ENCODE data around the gene BDH1. TPM values are rescaled to one million over a fixed set of nuclear protein-coding genes. Genes with fewer than 3 reads are reported as not detected.
A peak's percentile ranks its signal among the peaks of the same experiment; 100 is the strongest.

BDH1 gene
- polyA plus RNA-seq, 3 donors = 35.6 to 50.6 (median 42.2) TPM

DNA sequence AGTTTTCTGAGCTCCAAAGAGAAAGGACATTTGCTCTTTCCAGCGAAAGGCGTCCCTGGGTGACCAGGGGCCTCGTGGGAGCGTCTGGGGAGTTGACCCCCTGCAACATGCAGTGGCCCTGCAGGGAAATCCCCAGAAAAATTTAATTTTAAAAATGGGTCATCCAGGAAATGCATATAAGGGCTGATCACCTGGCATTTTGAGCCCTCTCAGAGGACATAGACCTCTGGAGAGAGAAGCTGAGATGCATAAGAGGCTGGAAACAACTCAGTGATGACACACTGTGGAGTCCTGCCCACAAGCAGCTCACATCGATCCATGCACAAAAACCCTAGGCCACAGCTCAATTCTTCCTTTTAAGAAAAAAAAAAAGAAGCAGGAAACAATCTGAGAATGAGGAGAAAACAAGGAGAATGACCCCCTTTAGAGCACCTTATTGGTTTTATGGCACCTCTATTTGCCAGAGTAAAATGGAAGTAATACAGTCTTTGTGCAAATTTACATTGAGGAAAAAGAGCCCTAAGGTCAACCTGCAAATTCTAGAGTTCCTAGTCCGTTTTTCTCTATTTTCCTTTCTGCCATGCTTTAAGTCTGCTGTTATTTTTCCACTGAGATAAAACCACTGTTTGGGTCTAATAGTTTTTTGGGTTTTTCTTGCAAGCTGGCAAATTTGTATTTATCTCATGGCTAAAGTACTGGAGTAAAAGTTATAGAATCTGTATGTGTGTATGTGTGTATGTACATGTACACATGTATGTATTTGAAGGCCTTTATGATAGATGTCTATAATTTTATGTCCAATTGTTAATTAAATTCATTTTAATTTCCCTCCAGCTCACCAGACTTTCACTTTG, 6.9 kb upstream of the BDH1 start:
- DNase-seq (ENCODE audit: extremely low read depth in 1 of 11, low read depth in 9 of 11, low spot score in 4 of 11) = no peak

DNA sequence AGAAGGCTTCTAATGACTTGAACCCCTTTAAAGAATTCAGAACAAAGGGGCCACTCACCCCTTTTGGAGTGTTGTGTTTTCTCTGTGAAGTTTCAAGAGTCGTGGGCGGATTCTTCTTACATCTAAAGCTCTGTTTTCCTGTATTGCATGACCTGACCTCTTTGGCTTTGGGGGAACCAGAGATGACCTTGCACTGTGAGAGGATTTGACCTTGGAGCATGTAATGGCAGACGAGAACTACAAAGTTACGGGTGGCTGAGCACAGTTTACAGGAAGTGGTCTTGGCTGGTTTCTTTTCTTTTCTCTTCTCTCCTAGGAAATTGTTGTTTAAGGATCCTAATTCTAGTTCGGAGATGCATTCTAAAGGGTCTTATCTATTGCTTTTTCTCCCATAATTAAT, 6.2 kb upstream of the BDH1 start:
- no peak for DNase-seq (ENCODE audit: extremely low read depth in 1 of 11, low read depth in 9 of 11, low spot score in 4 of 11)

DNA sequence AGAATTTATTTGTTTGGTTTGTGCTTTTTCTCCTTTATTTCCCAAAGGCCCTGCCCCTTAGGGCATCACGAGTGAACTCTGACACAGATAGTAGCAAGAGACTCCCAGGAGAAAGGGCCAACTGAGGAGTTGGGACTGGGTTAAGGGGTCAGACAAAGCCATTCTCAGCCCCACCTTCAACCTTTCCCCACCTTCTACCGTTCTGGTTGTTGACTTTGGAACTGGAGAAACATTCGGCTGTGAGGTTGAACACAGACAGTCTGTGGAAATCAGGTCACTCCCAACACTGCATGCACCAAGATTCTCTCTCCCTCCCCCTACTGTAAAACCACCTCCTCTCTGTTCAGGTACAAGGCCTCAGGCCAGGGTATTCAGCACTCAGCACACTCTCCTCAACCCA, 3.9 kb upstream of the BDH1 start:
- no peak for DNase-seq (ENCODE audit: extremely low read depth in 1 of 11, low read depth in 9 of 11, low spot score in 4 of 11)

DNA sequence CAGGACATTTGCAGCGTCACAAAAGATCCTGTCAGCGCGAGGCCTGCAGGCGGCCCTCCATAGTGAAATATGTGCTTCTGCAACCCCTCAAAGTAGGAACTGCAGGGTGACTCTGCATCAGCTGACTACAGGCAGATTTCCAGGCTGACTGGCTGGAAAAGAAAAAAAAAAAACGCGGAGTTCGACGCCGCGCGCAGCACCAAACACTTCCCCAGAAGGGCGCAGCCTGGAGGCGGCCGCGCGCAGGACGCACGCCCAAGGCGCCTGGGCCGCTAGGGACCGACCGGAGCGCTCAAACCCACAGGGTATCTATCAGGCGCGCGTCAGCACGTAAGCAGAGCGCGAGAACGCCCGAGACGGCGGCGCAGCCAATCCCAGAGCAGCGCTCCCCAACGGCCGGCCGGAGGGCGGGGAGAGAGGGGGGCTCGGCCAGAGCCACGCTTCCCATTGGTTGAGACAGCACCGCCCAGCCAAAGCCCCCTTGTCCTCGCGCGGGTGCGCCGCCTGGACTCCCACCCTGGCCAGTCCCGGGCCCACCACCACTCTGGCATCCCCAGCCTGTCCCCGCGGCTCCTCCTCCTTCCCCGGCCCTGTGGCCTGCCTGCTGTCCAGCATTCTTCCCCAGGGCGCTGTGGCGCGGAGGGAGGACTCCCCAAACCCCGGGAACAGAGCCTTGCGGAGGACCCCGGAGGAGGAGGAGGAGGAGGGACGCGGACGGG, 1.0 kb downstream of the BDH1 start:
- DNase-seq (ENCODE audit: extremely low read depth in 1 of 11, low read depth in 9 of 11, low spot score in 4 of 11) = peak; percentile 85 to 94 (median 93)

DNA sequence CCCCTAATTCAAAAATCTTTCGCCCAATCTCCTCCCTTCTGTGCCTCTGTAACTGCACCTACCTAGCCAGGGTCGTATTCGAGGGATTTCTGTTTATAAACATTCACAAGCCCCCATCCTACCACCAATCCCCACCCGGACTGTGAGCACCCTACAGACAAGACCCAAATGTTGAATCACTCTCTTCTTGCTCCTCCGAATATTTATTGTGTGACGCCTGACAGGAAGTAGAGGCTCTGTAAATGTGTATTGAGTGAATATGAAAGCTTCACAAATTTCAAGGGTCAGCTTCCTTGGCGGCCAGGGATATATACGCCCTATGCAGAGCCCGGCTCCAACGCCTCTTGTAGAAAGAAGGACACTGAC, 1.6 kb downstream of the BDH1 start:
- DNase-seq (ENCODE audit: extremely low read depth in 1 of 11, low read depth in 9 of 11, low spot score in 4 of 11) = no peak

DNA sequence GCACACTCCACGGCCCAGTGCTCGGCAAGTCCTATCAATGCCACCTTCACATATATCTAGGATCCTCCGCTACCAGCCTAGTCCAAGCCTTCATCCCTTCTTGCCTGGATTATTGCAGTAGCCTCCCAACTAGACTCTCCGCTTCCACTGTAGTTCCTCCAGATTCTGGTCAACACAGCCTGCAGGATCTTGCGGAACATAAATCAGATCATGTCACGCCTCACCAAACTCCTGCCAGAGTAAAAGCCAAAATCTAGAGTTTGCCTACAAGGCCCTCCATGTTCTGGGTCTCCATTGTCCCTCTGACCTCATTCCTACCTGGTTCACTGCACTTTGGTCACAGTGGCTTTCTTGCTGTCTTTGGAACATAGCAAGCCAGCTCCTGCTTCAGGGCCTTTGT, 3.6 kb downstream of the BDH1 start:
- DNase-seq (ENCODE audit: extremely low read depth in 1 of 11, low read depth in 9 of 11, low spot score in 4 of 11) = no peak

DNA sequence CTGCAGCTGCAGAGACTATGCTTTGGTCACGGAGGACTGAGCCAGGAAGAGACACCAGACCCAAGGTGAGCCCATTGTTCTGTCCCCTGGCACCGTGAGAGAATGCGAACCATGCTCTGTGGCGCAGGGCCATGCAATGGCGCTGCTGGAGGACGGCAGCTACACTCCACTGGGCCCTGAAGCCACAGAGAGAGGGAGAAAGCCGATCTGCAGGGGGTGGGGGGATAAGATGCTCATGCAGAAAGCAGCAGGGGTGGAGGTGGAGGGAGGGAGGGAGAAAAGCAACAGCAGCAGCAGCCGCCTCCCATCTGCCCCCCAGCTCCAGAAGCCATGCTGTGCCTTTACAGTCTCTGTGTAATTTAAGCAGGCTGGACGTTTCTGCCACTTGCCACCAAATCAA, 5.3 kb downstream of the BDH1 start:
- DNase-seq (ENCODE audit: extremely low read depth in 1 of 11, low read depth in 9 of 11, low spot score in 4 of 11) = no peak

DNA sequence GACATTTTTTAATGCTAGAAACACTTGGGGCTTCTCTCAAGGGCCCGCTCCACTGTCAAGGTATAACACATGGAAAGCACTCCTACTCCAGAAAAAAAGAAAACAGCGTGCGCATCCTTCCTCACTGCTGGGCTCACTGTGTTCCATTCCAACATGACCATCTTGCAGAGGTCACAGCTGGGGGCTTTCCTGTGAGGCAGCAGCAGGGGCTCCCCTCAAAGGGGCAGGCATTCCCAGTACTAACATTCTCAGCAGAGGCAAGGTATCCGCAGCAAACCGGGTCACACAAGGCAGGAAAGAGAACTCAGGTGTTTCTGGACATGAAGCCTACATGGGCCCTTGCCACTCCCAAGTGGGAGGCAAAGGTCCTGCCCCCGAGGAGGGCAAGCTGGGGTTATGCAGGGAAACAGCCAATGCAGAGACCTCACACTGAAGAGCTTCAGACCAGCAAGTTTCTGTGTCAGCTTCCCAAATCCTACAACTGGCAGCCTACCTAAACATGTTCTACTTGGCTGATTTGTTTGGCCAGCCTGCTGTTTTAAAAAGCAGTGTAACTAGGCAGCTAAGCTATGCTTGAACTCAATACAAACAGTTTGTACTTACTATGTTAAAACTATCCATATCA, 6.4 kb downstream of the BDH1 start:
- peak in 1 of 11 donors; percentile 51 for DNase-seq (ENCODE audit: extremely low read depth in 1 of 11, low read depth in 9 of 11, low spot score in 4 of 11)

DNA sequence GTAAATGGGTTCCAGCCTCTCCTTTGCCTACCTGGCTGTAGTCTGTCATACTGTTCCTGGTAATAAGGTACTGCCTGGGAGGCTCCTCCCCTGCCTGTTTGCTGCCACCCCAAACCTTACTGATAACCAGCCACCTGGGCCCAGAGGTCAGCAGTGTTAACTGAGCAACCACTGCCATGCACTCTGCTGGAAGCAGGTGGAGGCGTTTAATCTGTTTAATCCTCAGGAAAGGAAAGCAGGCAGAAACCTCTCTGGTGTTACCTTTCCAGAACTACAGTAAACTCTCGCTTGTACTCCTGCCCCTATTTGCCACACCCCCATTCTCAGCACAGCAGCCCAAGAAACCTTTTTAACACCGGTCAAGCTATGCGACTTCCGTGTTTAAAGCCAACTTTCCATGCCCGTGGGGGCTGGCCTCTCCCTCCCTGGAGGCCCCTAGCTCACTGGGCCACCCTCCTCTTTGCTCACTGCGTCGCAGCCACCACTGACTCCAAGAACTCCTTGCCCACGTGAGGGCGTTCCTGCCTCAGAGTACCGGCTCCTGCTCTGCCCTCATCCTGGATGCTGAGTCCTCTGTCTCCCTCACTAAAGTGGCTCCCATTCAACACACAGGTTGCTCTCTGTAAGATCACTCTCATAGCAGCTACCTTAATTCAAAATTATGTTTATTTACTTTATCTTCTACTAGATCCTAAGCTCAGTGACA, 8.3 kb downstream of the BDH1 start:
- DNase-seq (ENCODE audit: extremely low read depth in 1 of 11, low read depth in 9 of 11, low spot score in 4 of 11) = no peak

DNA sequence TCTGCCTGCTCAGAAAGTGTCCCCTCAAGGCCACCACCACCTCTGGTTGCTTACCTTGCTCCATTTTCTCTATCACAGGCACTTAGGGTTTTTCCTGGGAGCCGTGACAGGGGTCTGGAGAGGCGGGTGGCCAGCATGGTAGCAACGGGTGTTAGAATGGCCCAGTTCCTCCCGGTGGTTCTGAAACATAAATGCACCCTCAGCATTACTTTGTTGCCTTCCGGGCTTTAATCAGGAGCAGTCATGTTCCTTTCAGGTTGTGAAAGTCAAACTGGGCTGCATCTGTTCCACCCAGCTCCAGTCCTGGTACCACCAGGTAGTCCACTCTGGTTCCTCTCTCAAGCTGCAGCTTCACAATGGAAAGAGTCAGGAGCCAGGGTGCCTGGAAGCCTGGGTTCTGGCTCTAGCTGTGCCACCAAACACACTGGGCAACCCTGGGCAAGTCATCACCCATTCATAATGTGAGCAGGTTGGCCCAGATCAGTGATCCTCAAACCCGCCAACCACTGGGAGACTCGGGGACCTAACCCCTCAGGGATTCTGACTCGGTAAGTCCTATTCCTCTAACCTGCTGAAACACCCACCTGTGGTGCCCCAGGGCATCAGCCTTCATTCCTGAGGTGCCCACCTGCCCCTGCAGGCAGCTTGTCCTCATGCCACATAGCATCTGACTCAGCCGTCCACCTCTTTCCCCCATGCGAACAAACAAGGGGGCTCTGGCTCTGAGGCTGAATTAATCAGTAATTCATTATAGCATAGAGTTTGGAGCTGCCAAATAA, 9.3 kb downstream of the BDH1 start:
- DNase-seq (ENCODE audit: extremely low read depth in 1 of 11, low read depth in 9 of 11, low spot score in 4 of 11) = no peak

DNA sequence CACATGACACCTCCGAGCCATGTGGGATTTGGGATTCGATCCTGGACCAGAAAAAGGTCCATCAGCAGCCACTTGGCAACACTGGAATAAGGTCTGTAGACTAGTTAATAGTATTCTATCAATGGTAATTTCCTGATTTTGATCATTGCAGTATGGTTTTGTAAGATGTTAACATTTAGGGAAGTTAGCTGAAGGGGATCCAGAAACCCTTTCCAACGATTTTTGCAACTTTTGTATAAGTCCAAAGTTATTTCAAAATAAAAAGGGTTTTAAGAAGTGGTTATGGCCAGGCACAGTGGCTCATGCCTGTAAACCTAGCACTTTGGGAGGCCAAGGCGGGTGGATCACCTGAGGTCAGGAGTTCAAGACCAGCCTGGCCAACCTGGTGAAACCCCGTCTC, 10.2 kb downstream of the BDH1 start:
- no peak for DNase-seq (ENCODE audit: extremely low read depth in 1 of 11, low read depth in 9 of 11, low spot score in 4 of 11)

DNA sequence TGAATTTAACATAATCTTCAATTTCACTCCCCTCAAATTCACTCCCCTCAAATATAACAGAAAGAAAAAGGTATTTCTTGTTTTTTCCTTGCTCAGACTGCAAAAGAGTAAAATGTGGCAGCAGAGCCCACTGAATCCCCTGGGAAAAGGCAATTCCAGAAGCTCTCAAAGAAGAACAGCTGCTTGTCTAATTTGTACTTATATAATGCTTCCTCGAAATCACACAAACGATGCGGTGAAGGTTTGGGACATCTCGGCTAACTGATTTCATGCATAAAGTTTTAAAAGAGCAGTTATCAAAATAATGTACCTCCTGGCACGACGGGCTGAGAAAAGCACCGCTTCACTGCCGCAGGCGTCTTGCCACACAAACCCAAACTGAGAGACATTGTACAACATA, 10.7 kb downstream of the BDH1 start:
- DNase-seq (ENCODE audit: extremely low read depth in 1 of 11, low read depth in 9 of 11, low spot score in 4 of 11) = no peak

DNA sequence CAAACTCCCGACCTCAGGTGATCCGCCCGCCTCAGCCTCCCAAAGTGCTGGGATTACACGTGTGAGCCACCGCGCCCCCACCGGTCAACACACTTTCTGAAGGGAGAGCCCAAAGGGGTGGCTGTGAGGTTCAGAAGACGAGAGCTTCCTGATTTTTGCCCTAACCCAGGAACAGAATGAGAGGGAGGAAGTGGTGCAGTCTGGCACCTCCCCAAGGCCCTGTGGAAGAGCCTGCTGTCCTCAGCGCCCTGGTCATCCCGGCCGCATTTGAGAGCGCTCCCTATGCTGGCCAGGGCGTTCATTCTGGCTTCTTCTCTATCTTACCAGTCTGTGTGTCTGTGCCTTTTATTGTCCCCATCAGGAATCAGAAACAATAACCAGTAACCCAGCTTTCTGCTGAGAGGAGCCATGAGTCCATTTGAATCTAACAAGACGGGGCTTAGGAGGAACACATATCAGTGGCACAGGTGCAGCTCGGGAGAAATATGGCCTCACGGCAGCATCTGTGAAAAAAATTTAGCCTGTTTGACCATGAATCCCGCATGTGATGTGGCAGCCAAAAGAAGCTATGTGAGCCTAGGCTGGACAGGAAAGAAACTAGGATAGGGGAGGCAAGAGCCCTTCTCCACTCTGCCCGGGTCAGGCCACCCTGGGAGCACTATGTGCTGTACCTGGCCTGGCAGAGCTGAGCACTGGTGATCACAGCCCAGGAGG, 12.9 kb downstream of the BDH1 start:
- no peak for DNase-seq (ENCODE audit: extremely low read depth in 1 of 11, low read depth in 9 of 11, low spot score in 4 of 11)

DNA sequence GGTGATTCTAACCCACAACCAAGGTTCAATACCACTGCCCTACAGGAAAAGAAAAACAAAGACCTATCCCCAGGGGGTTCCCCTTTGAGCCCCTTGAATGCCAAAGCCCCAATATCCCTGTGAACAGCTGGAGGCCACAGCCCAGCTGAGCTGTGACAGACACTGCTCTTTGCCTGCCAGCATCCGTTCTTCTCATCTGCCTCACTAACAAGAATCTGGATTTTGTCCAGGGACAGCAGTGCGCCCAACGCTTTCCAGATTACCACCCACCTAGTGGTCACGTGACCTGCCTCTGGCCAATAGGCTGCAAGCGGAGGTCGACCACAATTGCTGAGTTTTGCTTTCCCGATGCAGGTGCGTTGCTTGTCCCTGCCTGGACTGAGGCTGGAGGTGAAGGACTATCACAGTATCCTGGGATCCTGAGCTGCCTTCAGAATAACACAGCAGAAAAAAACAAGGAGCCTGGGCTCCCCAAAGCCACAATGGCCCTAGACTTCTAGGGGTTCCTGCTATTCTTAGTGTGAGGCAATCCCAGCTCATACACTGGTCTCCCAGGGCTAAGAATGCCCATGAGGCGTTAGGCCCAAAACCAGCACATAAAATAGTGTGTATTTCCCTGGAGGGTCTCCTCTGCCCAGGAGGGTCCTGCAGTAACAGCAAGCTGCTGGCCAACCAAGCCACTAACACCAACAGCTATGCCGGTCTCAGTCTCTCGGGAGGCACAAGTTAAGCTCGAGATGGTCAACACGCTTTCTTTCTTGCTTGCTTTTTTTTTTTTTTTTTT, 13.8 kb downstream of the BDH1 start:
- no peak for DNase-seq (ENCODE audit: extremely low read depth in 1 of 11, low read depth in 9 of 11, low spot score in 4 of 11)

DNA sequence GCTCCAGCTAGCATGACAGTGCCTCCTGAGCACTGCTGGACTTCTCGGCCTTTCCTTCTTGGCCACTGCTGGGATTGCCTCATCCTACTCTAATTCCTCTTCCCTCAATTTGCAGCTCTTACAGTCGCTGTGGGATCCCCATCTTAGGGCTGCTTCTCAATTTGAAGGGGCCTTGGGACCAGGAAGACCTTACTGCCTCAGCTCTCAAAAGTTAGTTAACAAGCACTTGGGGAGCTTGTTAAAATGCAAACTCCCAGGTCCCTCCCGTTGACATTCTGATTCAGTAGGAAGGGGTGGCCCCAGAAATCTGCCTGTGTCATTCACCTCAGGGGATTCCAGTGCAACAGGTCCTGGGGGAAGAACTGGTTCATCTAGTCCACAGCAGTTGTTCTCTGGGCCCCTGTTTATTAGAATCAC, 14.8 kb downstream of the BDH1 start:
- DNase-seq (ENCODE audit: extremely low read depth in 1 of 11, low read depth in 9 of 11, low spot score in 4 of 11) = no peak

DNA sequence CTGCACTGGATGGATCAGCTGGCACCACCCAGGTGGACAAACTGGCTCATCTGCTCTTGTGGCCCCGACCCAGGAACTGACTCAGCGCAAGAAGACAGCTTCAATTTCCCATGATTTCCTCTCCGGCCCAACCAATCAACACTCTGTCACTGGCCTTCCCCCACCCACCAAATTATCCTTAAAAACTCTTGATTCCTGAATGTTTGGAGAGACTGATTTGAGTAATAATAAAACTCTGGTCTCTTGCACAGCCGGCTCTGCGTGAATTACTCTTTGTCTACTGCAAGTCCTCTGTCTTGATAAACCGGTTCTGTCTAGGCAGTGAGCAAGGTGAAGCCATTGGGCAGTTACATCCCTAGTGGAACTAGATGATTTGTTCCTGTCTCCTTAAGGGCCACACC, 16.1 kb downstream of the BDH1 start:
- DNase-seq (ENCODE audit: extremely low read depth in 1 of 11, low read depth in 9 of 11, low spot score in 4 of 11) = no peak

DNA sequence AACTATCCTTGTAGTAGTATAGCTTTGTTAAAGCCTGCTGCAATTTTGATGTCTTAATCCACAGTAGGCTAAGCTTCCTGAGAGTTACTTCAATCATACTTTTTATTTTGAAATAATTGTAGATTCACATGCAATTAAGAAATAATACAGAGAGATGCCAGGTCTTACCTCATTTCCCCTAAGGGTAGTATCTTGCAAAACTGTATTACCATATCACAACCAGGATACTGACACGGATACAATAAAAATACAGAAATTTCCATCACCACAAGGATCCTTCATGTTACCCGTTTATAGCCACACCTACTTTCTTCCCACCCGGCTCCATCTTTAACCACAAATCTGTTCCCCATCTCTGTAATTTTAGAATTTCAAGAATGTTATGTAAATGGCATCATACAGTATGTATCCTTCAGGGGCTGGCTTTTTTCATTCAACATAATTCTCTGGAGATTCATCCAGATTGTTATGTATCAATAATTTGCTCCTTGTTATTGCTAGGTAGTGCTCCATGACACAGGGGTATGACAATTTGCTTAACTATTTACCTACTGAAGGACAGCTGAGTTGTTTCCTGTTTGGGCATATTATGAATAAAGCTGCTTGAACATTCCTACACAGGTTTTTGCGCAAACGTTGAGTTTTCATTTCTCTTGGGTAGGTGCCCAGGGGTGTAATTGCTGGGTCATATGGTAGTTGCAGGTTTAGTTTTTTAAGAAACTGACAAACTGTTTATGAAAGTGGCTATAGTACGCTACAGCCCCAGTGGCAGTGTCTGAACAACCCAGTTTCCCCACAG, 21.6 kb downstream of the BDH1 start:
- no peak for DNase-seq (ENCODE audit: extremely low read depth in 1 of 11, low read depth in 9 of 11, low spot score in 4 of 11)
